Measurements from ENCODE around the gene IL1R1. TPM values are rescaled to one million over a fixed set of nuclear protein-coding genes. Genes with fewer than 3 reads are reported as not detected.
A peak's percentile ranks its signal among the peaks of the same experiment; 100 is the strongest.

The IL1R1 gene
- total and polyA plus RNA-seq, 3 donors from 2014 or later = 35.4 to 51.3 (median 49.6) TPM

DNA sequence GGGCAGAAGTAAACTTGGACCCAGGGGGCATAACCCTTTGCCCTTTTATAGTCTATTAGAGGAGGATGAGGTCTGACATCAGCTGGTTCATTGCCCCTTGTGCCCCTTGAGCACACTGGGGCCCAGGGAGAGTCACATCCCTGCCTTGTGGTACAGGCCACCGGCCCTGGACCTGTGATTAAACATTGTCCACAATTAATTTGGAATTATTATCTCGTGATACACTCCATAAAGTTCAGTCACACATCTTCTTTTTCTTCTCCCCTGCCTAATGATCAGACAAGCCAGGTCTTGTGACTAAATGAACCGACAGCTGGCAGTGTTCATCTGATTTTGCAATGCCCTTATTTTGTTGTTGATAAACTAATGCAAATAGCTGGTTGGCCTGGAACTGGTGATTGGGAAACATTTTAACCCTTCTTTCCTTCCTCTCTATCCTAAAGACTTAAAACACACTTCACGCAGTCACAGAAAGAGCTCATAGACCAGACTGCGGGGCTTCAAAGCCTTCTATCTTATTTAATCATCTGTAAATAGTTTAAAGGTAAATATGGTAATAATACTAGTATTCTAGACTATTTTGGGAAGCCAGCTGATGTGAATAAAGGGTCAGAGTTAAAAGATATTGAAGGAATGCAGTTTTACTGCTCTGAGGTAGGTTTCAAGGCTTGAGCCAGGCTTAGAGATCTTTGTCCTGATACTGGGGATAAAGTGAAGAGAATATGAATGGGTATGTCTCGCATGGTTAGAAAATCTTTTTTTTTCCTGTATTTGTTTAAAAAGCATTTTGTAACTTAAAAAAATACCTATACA is 13.4 kb downstream of the IL1R1 start:
- H3K4me1 ChIP-seq = no peaks in the 10 kb centered on the region
- 86 to 87% methylated on average over 6 of the region's 6 CpGs for WGBS, 2 donors
- TF ChIP-seq, protein P1, sequence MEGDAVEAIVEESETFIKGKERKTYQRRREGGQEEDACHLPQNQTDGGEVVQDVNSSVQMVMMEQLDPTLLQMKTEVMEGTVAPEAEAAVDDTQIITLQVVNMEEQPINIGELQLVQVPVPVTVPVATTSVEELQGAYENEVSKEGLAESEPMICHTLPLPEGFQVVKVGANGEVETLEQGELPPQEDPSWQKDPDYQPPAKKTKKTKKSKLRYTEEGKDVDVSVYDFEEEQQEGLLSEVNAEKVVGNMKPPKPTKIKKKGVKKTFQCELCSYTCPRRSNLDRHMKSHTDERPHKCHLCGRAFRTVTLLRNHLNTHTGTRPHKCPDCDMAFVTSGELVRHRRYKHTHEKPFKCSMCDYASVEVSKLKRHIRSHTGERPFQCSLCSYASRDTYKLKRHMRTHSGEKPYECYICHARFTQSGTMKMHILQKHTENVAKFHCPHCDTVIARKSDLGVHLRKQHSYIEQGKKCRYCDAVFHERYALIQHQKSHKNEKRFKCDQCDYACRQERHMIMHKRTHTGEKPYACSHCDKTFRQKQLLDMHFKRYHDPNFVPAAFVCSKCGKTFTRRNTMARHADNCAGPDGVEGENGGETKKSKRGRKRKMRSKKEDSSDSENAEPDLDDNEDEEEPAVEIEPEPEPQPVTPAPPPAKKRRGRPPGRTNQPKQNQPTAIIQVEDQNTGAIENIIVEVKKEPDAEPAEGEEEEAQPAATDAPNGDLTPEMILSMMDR (IDR thresholded peaks at IDR 0.05) = no peak
- no peak for TF ChIP-seq POLR2A (IDR thresholded peaks at IDR 0.05)
- DNase-seq = no peak
- peak overlapping the region in 1 of 2 donors; percentile 16 for H3K27ac ChIP-seq
- no peaks in the 10 kb centered on the region for H3K9me3 ChIP-seq
- H3K27me3 ChIP-seq = no peaks in the 10 kb centered on the region
- H3K4me3 ChIP-seq = no peak overlapping the region
- intact Hi-C loops (cut with DNase I; ENCODE audit: low total_unique reads) = no loop called here
- H3K36me3 ChIP-seq (ENCODE audit: low read depth, missing control alignments) = no peaks in the 10 kb centered on the region

DNA sequence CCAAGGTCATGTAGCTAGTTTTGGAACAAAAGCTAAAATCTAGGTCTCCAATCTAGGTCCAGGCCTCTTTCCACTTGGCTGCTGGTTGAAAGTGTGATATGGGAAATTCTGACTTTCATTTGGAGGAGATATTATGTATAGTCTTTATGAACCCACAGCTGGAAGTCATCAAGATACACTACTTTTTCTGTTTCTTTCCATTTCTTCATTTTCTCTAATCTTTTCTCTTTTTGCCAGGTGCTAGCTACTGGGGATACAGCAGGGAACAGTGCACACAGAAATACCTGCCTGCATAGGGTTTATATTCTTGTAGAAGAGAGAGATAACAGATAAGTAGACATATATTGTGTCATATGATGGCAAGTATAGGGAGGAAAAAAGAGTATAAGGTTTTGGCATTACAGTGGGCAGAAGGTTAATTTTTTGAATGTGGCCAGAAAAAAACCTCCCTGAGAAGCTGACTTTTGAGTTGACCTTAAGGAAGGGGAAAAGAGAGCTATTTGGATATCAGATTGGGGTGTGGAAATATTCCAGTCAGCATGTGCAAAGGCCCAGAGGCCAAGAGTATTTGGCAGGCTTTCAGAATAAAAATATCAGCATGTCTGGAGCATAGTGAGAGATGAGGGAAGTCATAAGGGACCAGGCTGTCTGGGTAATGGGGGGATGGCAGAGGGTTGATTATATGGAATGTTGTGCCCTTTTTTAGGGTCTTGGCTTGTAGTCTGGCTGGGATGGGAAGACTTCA is 15.6 kb downstream of the IL1R1 start:
- intact Hi-C loops (cut with DNase I; ENCODE audit: low total_unique reads) = no loop called here
- H3K27ac ChIP-seq = peak overlapping the region in 1 of 2 donors; percentile 54
- H3K4me1 ChIP-seq = no peaks in the 10 kb centered on the region
- no peaks in the 10 kb centered on the region for H3K36me3 ChIP-seq (ENCODE audit: low read depth, missing control alignments)
- H3K9me3 ChIP-seq = no peaks in the 10 kb centered on the region
- no peaks in the 10 kb centered on the region for H3K27me3 ChIP-seq
- no peak overlapping the region for H3K4me3 ChIP-seq
- DNase-seq = no peak
- TF ChIP-seq, protein P1 (IDR thresholded peaks at IDR 0.05) = no peak
- no peak for TF ChIP-seq POLR2A (IDR thresholded peaks at IDR 0.05)

DNA sequence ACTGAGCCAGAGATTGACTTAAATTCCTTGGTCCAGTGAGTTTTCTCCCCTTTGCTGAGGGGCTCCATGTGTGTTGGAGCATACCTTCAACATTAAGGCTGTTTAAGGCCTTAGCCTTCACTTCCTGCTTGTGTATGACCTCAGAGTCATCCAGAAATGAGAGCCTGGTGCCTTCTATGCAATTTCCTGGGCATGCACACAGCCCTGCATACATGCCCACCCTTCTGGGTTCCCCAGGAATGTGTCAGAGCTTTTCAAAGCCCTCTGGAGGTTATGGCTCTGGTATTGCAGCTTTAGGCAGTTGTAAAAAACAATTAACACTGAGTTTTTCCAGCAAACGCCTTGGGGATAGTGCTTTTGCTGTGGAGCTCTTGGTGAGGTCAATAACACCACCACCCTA is 16.7 kb downstream of the IL1R1 start:
- no peak overlapping the region for H3K4me3 ChIP-seq
- H3K27ac ChIP-seq = no peak overlapping the region
- no peaks in the 10 kb centered on the region for H3K27me3 ChIP-seq
- WGBS, 2 donors = 56 to 82% methylated on average over 1 of the region's 1 CpG
- TF ChIP-seq, protein P1 (IDR thresholded peaks at IDR 0.05) = no peak
- no peak for TF ChIP-seq POLR2A (IDR thresholded peaks at IDR 0.05)
- H3K4me1 ChIP-seq = no peaks in the 10 kb centered on the region
- intact Hi-C loops (cut with DNase I; ENCODE audit: low total_unique reads) = no loop called here
- H3K9me3 ChIP-seq = no peaks in the 10 kb centered on the region
- no peaks in the 10 kb centered on the region for H3K36me3 ChIP-seq (ENCODE audit: low read depth, missing control alignments)
- DNase-seq = no peak

DNA sequence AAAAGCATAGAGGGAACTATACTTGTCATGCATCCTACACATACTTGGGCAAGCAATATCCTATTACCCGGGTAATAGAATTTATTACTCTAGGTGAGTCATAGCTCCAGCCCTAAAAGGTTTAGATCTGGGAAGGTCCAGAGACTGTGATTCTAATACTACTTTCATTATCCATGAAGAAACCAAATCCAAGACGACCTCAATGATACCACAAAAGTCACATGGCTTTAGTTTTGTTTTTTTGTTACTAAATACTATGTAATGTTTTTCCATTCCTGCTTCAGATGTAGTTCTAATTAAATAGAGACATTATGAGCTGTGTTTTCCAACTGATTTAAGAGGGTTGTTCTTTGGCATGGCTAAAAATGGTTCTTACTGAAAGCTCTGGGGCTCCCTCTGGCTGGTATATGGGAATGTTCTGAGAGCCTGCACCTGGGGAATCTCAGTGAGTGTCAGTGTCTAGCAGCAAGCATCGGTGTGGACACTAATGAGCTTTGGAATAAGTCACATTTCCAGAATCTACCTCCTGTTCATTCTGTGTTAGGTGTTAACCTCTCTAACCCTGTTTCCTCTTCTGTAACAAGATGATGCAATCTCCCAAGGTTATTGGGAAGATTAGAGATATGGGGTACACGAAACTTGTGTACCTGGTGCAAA is 23.8 kb downstream of the IL1R1 start:
- no peak overlapping the region for H3K27ac ChIP-seq
- 32 to 38% methylated on average over 4 of the region's 4 CpGs for WGBS, 2 donors
- intact Hi-C loops (cut with DNase I; ENCODE audit: low total_unique reads) = no loop called here

More for the DNA sequence above, 23.8 kb downstream of the IL1R1 start:
- peak; percentile 75 for DNase-seq
- H3K4me1 ChIP-seq = peaks cover 3% of the 10 kb centered on the region
- no peak for TF ChIP-seq POLR2A (IDR thresholded peaks at IDR 0.05)
- TF ChIP-seq, protein P1 (IDR thresholded peaks at IDR 0.05) = peak; percentile 48 to 67 (median 65)
- no peaks in the 10 kb centered on the region for H3K36me3 ChIP-seq (ENCODE audit: low read depth, missing control alignments)
- no peaks in the 10 kb centered on the region for H3K27me3 ChIP-seq
- H3K4me3 ChIP-seq = no peak overlapping the region
- no peaks in the 10 kb centered on the region for H3K9me3 ChIP-seq
